Panc1 (cell line): ENCODE measurements around the gene MAGI3.

Experiments used
- POLR2AphosphoS5 ChIP-seq: IDR thresholded peaks from 2 replicates; pipeline ENCODE4 v1.6.1; 2012; ENCODE audit warnings: mild to moderate bottlenecking, low read depth, low read length, moderate library complexity
- TF ChIP-seq, protein P1 (sequence below): fragments of 450-650 bp; IDR thresholded peaks from 2 replicates; pipeline ENCODE4 v1.5.1; 2017; ENCODE audit warnings: mild to moderate bottlenecking

DNA sequence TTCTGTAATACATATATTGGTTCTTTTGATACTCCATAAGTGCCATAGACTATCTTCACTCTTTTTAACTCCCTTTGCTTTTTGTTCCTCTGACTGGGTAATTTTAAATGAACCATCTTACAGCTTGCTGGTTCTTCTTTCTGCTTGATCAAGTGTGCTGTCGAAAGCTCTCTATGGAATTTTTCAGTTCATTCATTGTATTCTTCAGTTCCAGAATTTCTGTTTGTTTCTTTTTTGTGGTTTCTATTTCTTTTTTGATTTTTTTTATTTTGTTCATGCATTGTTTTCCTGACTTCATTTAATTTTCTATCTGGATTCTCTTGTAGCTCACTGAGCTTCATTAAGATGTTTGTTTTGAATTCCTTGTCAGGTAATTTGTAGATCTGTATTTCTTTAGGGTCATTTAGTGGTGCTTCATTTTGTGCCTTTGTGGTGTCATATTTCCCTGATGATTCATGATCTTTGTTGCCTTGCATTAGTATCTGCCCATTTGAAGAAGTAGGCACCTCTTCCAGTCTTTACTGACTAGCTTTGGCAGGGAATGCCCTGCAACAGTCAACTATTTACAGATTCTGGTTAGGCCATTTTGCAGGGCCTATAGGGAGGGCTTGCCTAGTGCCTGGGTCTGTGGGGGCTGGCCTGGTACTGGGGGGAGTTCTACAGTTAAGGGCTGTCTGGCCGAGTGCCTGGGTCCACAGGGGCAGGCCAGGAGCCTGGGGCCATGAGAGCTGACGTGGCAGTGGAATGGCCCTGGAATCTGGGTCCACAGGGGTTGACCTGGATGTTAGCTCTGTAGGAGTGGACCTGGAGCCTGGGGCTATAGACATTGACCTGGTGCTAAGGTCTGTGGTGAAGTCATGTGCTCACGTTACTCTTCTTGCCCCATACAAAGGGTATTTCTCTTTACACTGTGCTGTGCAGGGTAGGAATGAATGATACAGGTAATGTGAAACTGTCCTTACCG is 89.7 kb downstream of the MAGI3 start:
- no peak for TF ChIP-seq POLR2AphosphoS5
- TF ChIP-seq, protein P1, sequence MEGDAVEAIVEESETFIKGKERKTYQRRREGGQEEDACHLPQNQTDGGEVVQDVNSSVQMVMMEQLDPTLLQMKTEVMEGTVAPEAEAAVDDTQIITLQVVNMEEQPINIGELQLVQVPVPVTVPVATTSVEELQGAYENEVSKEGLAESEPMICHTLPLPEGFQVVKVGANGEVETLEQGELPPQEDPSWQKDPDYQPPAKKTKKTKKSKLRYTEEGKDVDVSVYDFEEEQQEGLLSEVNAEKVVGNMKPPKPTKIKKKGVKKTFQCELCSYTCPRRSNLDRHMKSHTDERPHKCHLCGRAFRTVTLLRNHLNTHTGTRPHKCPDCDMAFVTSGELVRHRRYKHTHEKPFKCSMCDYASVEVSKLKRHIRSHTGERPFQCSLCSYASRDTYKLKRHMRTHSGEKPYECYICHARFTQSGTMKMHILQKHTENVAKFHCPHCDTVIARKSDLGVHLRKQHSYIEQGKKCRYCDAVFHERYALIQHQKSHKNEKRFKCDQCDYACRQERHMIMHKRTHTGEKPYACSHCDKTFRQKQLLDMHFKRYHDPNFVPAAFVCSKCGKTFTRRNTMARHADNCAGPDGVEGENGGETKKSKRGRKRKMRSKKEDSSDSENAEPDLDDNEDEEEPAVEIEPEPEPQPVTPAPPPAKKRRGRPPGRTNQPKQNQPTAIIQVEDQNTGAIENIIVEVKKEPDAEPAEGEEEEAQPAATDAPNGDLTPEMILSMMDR = no peak
